HFFc6 (cell line): ENCODE measurements around the gene POLN. TPM values are rescaled to one million over a fixed set of nuclear protein-coding genes. Genes with fewer than 3 reads are reported as not detected.

Experiments used
- DNase-seq: peaks from one replicate; pipeline ENCODE4 v3.0.0-alpha.2; 2018
- H3K27ac Mint-ChIP-seq: 2 replicates; pipeline ENCODE4 v1.8.0; 2020; ENCODE audit warnings: mild to moderate bottlenecking, mixed read lengths
- H3K27me3 Mint-ChIP-seq: 2 replicates; pipeline ENCODE4 v1.8.0; 2021; ENCODE audit warnings: mild to moderate bottlenecking, moderate library complexity, mixed read lengths; ENCODE audit not compliant: insufficient read depth
- H3K36me3 Mint-ChIP-seq: 2 replicates; pipeline ENCODE4 v1.8.0; 2021; ENCODE audit warnings: low read depth, mixed read lengths
- H3K4me1 Mint-ChIP-seq: 2 replicates; pipeline ENCODE4 v1.8.0; 2020; ENCODE audit warnings: low read depth, mixed read lengths
- H3K4me3 Mint-ChIP-seq: 2 replicates; pipeline ENCODE4 v1.8.0; 2020; ENCODE audit warnings: mild to moderate bottlenecking, moderate library complexity, mixed read lengths
- H3K9me3 Mint-ChIP-seq: 2 replicates; pipeline ENCODE4 v1.8.0; 2020; ENCODE audit warnings: mild to moderate bottlenecking, mixed read lengths
- CTCF ChIP-seq: fragments of 200-600 bp; sonication (generic); IDR thresholded peaks from 2 replicates; pipeline ENCODE4 v1.5.0; 2021; ENCODE audit warnings: antibody characterized with exemption, mild to moderate bottlenecking
- total RNA-seq, 6 experiments: library from RNA; stranded (reverse); fragmentation: NEBNext Ultra II Directional; extraction: Animal tissue kit (Norgen Biotek cat#: 25700); gene quantifications; 2 replicates in 1 of 6; 3 replicates in 5 of 6; pipeline ENCODE4 v1.2.3, GENCODE V29; 2021

POLN gene
- total RNA-seq, 6 experiments from 2014 or later: 1.5 to 3.4 (median 2.2) TPM

GRCh38 chr4:2155246-2155645 lies 86.7 kb downstream of the POLN start:
- H3K9me3 Mint-ChIP-seq: peaks cover 8% of the 10 kb centered on the region

GRCh38 chr4:2154215-2154740 lies 87.6 kb downstream of the POLN start:
- no peak overlapping the region for H3K4me3 Mint-ChIP-seq

More at GRCh38 chr4:2155246-2155645, 86.7 kb downstream of the POLN start:
- peaks cover 3% of the 10 kb centered on the region; the same call in 1 of the 2 replicates for H3K36me3 Mint-ChIP-seq
- no peak overlapping the region for H3K4me3 Mint-ChIP-seq
- TF ChIP-seq CTCF: no peak
- no peaks in the 10 kb centered on the region; the same call in 1 of the 2 replicates for H3K27me3 Mint-ChIP-seq
- H3K27ac Mint-ChIP-seq: no peak overlapping the region
- H3K4me1 Mint-ChIP-seq: no peaks in the 10 kb centered on the region
- no peak for DNase-seq

GRCh38 chr4:2151544-2151943 lies 90.4 kb downstream of the POLN start:
- no peak overlapping the region for H3K27ac Mint-ChIP-seq
- H3K36me3 Mint-ChIP-seq: peaks cover 3% of the 10 kb centered on the region; the same call in 1 of the 2 replicates
- no peak for TF ChIP-seq CTCF
- no peak overlapping the region for H3K4me3 Mint-ChIP-seq
- H3K9me3 Mint-ChIP-seq: peaks cover 8% of the 10 kb centered on the region
- H3K4me1 Mint-ChIP-seq: no peaks in the 10 kb centered on the region
- DNase-seq: no peak
- H3K27me3 Mint-ChIP-seq: no peaks in the 10 kb centered on the region; the same call in 1 of the 2 replicates

More at GRCh38 chr4:2154215-2154740, 87.6 kb downstream of the POLN start:
- Mint-ChIP-seq H3K36me3 (peaks cover 3% of the 10 kb centered on the region; the same call in 1 of the 2 replicates), H3K4me1 (no peaks in the 10 kb centered on the region), H3K27me3 (no peaks in the 10 kb centered on the region; the same call in 1 of the 2 replicates), H3K9me3 (peaks cover 8% of the 10 kb centered on the region), H3K27ac (no peak overlapping the region)
- no peak for TF ChIP-seq CTCF
- DNase-seq: no peak

GRCh38 chr4:2150076-2150475 lies 91.8 kb downstream of the POLN start:
- Mint-ChIP-seq H3K4me1 (no peaks in the 10 kb centered on the region), H3K4me3 (no peak overlapping the region), H3K27me3 (no peaks in the 10 kb centered on the region; the same call in 1 of the 2 replicates), H3K27ac (no peak overlapping the region), H3K36me3 (peaks cover 3% of the 10 kb centered on the region; the same call in 1 of the 2 replicates), H3K9me3 (peaks cover 8% of the 10 kb centered on the region)
- no peak for TF ChIP-seq CTCF
- DNase-seq: no peak

GRCh38 chr4:2142630-2143427 lies 99.1 kb downstream of the POLN start:
- Mint-ChIP-seq H3K27me3 (peaks cover 2% of the 10 kb centered on the region), H3K36me3 (no peaks in the 10 kb centered on the region), H3K4me1 (peaks cover 6% of the 10 kb centered on the region), H3K27ac (no peak overlapping the region), H3K9me3 (no peaks in the 10 kb centered on the region), H3K4me3 (no peak overlapping the region)
- DNase-seq: no peak
- TF ChIP-seq CTCF: no peak
